Chondrocyte (in vitro differentiated cells): Measurements from ENCODE around the gene TSPAN5. TPM values are rescaled to one million over a fixed set of nuclear protein-coding genes. Genes with fewer than 3 reads are reported as not detected.
A peak's percentile ranks its signal among the peaks of the same experiment; 100 is the strongest.

ENCODE experiments used
- DNase-seq: peaks from one replicate; pipeline ENCODE4 v3.0.0; 2021; ENCODE audit warnings: mixed read lengths, low spot score
- H3K27ac Mint-ChIP-seq: one replicate; pipeline ENCODE4 v1.8.0; 2021; ENCODE audit warnings: mild to moderate bottlenecking, moderate library complexity, mixed read lengths; ENCODE audit not compliant: unreplicated experiment
- H3K27me3 Mint-ChIP-seq: 2 replicates; pipeline ENCODE4 v1.8.0; 2021; ENCODE audit warnings: low read depth, mixed read lengths
- H3K36me3 Mint-ChIP-seq: 2 replicates; pipeline ENCODE4 v1.8.0; 2021; ENCODE audit warnings: low read depth, mixed read lengths
- H3K4me1 Mint-ChIP-seq: 2 replicates; pipeline ENCODE4 v1.8.0; 2021; ENCODE audit warnings: low read depth, mild to moderate bottlenecking, mixed read lengths
- H3K4me3 Mint-ChIP-seq: one replicate; pipeline ENCODE4 v1.8.0; 2021; ENCODE audit warnings: mild to moderate bottlenecking, moderate library complexity, mixed read lengths; ENCODE audit not compliant: unreplicated experiment
- H3K9me3 Mint-ChIP-seq: 2 replicates; pipeline ENCODE4 v1.8.0; 2021; ENCODE audit warnings: low read depth, mixed read lengths
- total RNA-seq: library from RNA; stranded (reverse); gene quantifications from 3 replicates; pipeline ENCODE4 v1.2.1, GENCODE V29; 2021
- TF ChIP-seq, protein P1 (sequence below): fragments of 200-600 bp; sonication (generic); IDR thresholded peaks from 2 replicates; pipeline ENCODE4 v1.5.0; 2021; ENCODE audit warnings: antibody characterized with exemption, mild to moderate bottlenecking, moderate library complexity

TSPAN5 gene
- total RNA-seq, 1 donor from 2014 or later: 55.5 TPM

DNA sequence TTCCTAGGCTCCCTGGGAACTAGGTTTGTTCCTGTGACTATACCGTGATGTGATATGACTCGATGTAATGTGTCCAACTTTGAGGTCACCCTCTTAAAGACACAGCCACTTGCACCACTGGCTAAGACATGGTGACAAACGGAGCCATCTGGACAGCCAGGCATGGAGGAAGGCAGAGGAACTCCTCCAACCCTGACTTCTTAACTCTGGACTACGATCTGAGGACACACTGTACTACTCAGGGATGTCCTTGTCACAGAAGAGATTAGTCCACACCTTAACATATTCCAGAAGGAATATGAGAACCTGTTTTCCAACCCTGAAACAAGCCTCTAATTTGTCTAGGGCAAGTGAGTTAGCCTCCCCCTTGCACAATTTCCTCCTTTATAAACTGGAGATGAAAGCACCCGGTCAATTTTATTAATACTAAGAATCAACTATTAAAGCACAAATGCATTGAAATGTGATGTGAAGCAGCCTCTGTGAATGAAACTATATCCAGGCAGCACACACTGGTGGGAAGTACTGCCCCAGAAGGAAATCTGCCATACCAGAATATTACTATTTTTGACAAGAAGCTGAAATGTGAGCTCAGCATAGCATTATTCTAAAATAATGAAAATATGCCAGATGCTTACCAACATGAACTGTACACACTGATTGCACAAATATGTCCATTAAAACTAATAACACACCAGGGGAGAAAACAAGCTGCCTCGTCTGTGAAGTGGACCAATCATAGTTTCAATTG, 47.3 kb downstream of the TSPAN5 start:
- H3K9me3 Mint-ChIP-seq: no peaks in the 10 kb centered on the region

DNA sequence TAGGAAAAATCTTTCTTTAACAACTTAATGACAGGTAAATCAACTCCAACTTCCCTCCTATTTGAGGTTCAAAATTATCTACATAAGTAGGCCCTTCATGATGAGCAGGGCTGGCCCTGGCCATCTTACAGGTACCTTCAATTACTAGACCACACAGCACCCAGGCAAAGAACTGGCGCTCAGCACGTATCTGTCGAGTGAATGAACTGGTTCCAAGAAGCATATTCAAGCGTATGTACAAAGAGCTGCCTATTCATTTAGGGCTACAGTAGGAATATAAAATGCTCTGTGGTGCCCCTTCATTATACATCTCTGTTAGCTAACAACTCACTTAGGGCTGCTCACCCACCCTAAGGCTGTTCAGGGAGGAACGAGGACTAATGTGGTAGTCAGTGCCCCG, 48.0 kb downstream of the TSPAN5 start:
- peaks cover 76% of the 10 kb centered on the region for H3K4me1 Mint-ChIP-seq

More for the DNA sequence above, 47.3 kb downstream of the TSPAN5 start:
- Mint-ChIP-seq H3K4me1 (peaks cover 77% of the 10 kb centered on the region), H3K27me3 (no peaks in the 10 kb centered on the region), H3K4me3 (no peak overlapping the region), H3K27ac (peak overlapping the region; percentile 64), H3K36me3 (no peaks in the 10 kb centered on the region)
- TF ChIP-seq, protein P1, sequence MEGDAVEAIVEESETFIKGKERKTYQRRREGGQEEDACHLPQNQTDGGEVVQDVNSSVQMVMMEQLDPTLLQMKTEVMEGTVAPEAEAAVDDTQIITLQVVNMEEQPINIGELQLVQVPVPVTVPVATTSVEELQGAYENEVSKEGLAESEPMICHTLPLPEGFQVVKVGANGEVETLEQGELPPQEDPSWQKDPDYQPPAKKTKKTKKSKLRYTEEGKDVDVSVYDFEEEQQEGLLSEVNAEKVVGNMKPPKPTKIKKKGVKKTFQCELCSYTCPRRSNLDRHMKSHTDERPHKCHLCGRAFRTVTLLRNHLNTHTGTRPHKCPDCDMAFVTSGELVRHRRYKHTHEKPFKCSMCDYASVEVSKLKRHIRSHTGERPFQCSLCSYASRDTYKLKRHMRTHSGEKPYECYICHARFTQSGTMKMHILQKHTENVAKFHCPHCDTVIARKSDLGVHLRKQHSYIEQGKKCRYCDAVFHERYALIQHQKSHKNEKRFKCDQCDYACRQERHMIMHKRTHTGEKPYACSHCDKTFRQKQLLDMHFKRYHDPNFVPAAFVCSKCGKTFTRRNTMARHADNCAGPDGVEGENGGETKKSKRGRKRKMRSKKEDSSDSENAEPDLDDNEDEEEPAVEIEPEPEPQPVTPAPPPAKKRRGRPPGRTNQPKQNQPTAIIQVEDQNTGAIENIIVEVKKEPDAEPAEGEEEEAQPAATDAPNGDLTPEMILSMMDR: no peak
- no peak for DNase-seq

DNA sequence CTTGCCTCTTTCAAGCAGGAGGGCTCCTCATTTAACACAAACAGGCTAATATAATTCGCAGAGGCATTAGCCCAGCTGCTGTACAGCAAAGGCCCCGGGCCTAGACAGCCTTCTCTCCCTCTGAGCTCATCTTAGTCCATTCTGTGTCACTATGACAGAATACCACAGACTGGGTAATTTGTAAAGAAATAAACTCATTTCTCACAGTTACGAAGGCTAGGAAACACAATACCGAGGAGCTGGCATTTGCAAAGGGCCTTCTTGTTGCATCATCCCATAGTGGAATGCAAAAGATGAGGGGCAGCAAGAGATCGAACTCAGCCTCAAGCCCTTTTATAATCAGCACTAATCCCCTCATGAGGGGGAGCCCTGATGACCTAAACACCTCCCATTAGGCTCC, 48.5 kb downstream of the TSPAN5 start:
- DNase-seq: no peak
- Mint-ChIP-seq H3K9me3 (no peaks in the 10 kb centered on the region), H3K27ac (peak overlapping the region; percentile 64), H3K4me1 (peaks cover 72% of the 10 kb centered on the region), H3K36me3 (no peaks in the 10 kb centered on the region), H3K4me3 (no peak overlapping the region), H3K27me3 (no peaks in the 10 kb centered on the region)
- TF ChIP-seq, protein P1: no peak

More for the DNA sequence above, 48.0 kb downstream of the TSPAN5 start:
- no peak overlapping the region for H3K4me3 Mint-ChIP-seq
- TF ChIP-seq, protein P1: no peak
- no peaks in the 10 kb centered on the region for H3K27me3 Mint-ChIP-seq
- peak overlapping the region; percentile 64 for H3K27ac Mint-ChIP-seq
- DNase-seq: no peak
- no peaks in the 10 kb centered on the region for H3K36me3 Mint-ChIP-seq
- no peaks in the 10 kb centered on the region for H3K9me3 Mint-ChIP-seq

DNA sequence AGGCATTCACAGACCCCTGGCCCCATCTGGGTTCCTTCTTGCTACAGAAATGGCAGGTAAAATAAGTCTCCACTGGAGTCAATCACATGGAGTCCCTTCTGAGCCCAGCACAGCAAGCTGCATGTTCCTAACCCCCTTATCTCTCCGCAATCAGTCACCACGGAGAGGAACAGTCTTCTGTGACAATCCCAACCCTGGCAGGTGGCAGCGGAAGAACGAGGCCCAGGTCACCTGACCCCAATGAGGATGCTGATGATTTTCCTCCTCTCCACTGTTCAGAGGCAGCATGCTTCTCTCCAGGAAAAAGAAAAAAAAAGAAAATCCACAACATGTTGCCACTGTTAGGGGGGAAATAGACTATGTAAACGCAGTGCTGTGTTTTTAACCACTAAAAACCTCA, 50.1 kb downstream of the TSPAN5 start:
- H3K4me3 Mint-ChIP-seq: no peak overlapping the region
- H3K27ac Mint-ChIP-seq: no peak overlapping the region
- TF ChIP-seq, protein P1: no peak

DNA sequence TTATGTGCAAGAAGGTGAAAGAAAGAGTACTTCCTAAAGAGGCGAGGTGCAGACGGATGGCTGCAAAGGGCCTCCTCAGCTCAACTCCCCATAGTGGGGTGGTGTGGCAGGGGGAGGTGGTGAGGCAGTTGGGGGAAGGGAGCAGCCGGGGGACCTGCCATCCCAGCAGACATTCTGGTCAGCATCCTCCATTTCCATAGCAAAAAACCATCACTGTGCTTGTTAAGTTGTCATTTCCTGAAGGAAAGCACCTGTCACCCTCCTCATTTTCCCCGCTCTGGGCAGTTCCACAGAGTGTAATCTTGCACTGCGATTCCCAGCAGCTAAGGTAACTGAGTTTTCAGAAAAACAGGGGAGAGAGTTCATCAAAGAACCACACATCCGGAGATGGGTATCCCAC, 51.5 kb downstream of the TSPAN5 start:
- DNase-seq: no peak

More for the DNA sequence above, 50.1 kb downstream of the TSPAN5 start:
- Mint-ChIP-seq H3K27me3 (no peaks in the 10 kb centered on the region), H3K9me3 (no peaks in the 10 kb centered on the region), H3K36me3 (no peaks in the 10 kb centered on the region), H3K4me1 (peaks cover 71% of the 10 kb centered on the region)
- DNase-seq: no peak

More for the DNA sequence above, 51.5 kb downstream of the TSPAN5 start:
- H3K4me1 Mint-ChIP-seq: peaks cover 57% of the 10 kb centered on the region
- TF ChIP-seq, protein P1: no peak
- H3K4me3 Mint-ChIP-seq: no peak overlapping the region
- H3K27me3 Mint-ChIP-seq: no peaks in the 10 kb centered on the region
- no peaks in the 10 kb centered on the region for H3K36me3 Mint-ChIP-seq
- peaks cover under 1% of the 10 kb centered on the region for H3K9me3 Mint-ChIP-seq
- no peak overlapping the region for H3K27ac Mint-ChIP-seq
